ENCODE measurements around the gene C6orf52.

The C6orf52 gene

GRCh38 chr6:10644225-10644624 is 50.2 kb downstream of the C6orf52 start:
- DNase-seq, result no peak

GRCh38 chr6:10643201-10643651 is 51.2 kb downstream of the C6orf52 start:
- DNase-seq, result no peak

DNA sequence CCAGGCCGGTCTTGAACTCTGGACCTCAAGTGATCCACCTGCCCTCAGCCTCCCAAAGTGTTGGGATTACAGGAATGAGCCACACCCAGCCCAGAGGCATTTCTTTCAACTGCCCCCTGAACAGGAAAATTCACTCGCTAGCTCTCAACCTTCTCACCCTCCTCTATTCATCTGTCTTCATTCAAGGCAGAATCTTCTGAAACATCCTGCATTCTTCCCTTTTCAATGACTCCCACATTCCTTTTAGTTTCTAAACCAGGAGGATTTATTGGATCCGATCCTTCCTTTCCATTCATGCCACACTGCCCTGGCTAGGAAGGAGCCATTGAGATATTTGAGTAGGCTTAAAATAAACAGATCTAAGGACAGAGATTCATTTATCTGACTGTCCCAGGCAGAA is 52.9 kb downstream of the C6orf52 start:
- no peak for DNase-seq

- no peak for DNase-seq
Observed at GRCh38 chr6:10640412-10640811, 54.0 kb downstream of the C6orf52 start.

DNA sequence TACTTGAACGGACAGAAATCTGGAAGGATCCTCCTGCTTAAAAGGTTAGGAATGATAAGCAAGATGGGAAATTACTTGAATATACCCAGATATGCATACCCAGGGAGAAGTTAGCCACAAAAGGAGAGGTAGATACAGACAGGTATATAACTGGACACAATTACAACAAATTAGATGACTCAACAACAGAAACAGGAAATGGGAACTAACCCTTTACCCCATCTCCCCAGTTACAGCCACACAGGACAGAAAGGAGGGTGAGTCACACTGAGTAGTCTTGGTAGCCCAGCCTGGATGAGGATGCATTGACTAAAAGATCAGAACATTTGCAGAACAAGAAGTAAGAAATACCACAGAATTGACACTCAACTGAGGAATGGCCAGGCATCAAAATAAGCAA is 61.2 kb downstream of the C6orf52 start:
- no peak for DNase-seq

- no peak for DNase-seq
Observed at GRCh38 chr6:10630178-10630577, 64.2 kb downstream of the C6orf52 start.

GRCh38 chr6:10627800-10628199 is 66.6 kb downstream of the C6orf52 start:
- no peak for DNase-seq

GRCh38 chr6:10626154-10626741 is 68.2 kb downstream of the C6orf52 start:
- no peak for DNase-seq

DNA sequence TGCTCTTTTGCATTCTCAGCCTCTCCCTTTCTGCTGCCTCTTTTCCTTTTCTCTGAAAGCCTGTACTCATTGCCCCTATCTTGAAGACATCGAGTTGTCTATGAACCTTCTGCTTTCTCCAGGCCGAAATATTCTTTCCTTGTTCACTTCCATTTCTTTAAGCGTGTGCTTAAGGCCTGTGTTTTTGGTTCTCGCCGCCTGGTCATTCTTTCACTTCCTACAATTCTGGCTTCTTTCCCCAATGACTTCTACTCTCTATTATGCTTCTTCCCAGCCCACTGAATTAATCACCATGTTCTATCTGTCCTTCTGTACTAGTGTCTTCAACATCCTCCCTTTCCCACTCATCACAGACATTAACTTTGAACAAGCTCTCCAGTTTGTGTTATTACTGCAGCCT is 69.6 kb downstream of the C6orf52 start:
- DNase-seq, result no peak

DNA sequence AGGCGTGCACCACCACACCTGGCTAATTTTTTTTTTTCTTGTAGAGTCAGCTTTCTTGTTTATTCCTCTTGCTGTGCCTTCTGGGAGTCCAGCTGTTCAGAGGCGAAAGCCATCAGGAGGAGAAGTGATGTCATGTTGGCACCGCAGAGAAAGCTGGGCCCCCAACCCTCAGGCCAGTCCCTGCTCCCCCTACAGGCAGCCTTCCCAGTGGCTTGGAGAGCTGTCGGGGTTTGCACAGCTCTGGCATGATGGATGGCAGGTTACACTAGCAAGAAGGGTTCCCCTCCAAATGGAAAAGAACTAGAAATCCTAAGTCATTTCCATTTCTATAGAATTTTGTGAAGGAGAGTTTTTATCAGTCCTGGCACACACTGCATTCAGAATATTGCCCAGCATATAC is 72.6 kb downstream of the C6orf52 start:
- DNase-seq, result no peak

Data from T-helper 9 cell (primary cell).